SK-N-MC (cell line): ENCODE measurements around the gene ARHGAP9.

Source experiments
- DNase-seq: peaks from one replicate; pipeline ENCODE4 v3.0.0-alpha.2; 2011; ENCODE audit warnings: low read depth, low spot score
- H3K27ac ChIP-seq: fragments of 200-600 bp; sonication (generic); 2 replicates; pipeline ENCODE4 v1.5.1; 2016; ENCODE audit warnings: mixed run types
- H3K36me3 ChIP-seq: fragments of 200-600 bp; sonication (generic); 2 replicates; pipeline ENCODE4 v1.6.1; 2017; ENCODE audit warnings: antibody characterized with exemption, low read length, mixed read lengths; ENCODE audit not compliant: insufficient read depth
- H3K4me3 ChIP-seq: fragments of 200-600 bp; sonication (generic); 2 replicates; pipeline ENCODE4 v1.5.1; 2016
- H3K9ac ChIP-seq: fragments of 200-600 bp; sonication (generic); 2 replicates; pipeline ENCODE4 v1.8.0; 2017; ENCODE audit warnings: mixed run types, mixed read lengths; ENCODE audit not compliant: insufficient read length
- H3K9me3 ChIP-seq: fragments of 200-600 bp; sonication (generic); 2 replicates; pipeline ENCODE4 v1.6.1; 2017; ENCODE audit warnings: low read depth, mild to moderate bottlenecking, antibody characterized with exemption, low read length, moderate library complexity, mixed read lengths
- EZH2 ChIP-seq: fragments of 200-600 bp; sonication (generic); IDR thresholded peaks from one replicate; pipeline ENCODE4 v1.6.1; 2017; ENCODE audit warnings: antibody characterized with exemption
- FOXP2 ChIP-seq: optimal IDR thresholded peaks from 2 replicates; pipeline ENCODE3; 2011; ENCODE audit warnings: mild to moderate bottlenecking, moderate library complexity; ENCODE audit not compliant: insufficient read depth; ENCODE audit errors: extremely low read length, control extremely low read depth
- POLR2AphosphoS5 ChIP-seq: IDR thresholded peaks from 2 replicates; pipeline ENCODE4 v1.6.1; 2012; ENCODE audit warnings: mild to moderate bottlenecking, low read depth, low read length, borderline replicate concordance

Gene ARHGAP9

GRCh38 chr12:57464569-57464968 lies 15.1 kb downstream of the ARHGAP9 start:
- TF ChIP-seq FOXP2 (no peak), EZH2 (no peak), POLR2AphosphoS5 (no peak)
- Histone ChIP-seq H3K27ac (no peak overlapping the region), H3K36me3 (no peaks in the 10 kb centered on the region), H3K9me3 (no peaks in the 10 kb centered on the region), H3K4me3 (no peak overlapping the region), H3K9ac (no peak overlapping the region)
- no peak for DNase-seq

GRCh38 chr12:57462912-57463253 lies 16.8 kb downstream of the ARHGAP9 start:
- Histone ChIP-seq H3K36me3 (no peaks in the 10 kb centered on the region), H3K27ac (no peak overlapping the region), H3K4me3 (peak overlapping the region; percentile 88), H3K9ac (no peak overlapping the region), H3K9me3 (no peaks in the 10 kb centered on the region)
- no peak for TF ChIP-seq FOXP2
- TF ChIP-seq POLR2AphosphoS5: no peak; the same call in 1 of the 2 replicates
- no peak for TF ChIP-seq EZH2
- DNase-seq: no peak

GRCh38 chr12:57462251-57462911 lies 17.3 kb downstream of the ARHGAP9 start:
- no peaks in the 10 kb centered on the region for H3K36me3 ChIP-seq
- H3K4me3 ChIP-seq: peak overlapping the region; percentile 88
- DNase-seq: peak; percentile 66
- peak; percentile 50; the same call in 1 of the 2 replicates for TF ChIP-seq POLR2AphosphoS5
- TF ChIP-seq FOXP2: no peak
- no peaks in the 10 kb centered on the region for H3K9me3 ChIP-seq
- H3K9ac ChIP-seq: peak overlapping the region; percentile 65
- peak overlapping the region; percentile 88 for H3K27ac ChIP-seq

GRCh38 chr12:57461917-57462250 lies 17.8 kb downstream of the ARHGAP9 start:
- TF ChIP-seq EZH2: no peak
- TF ChIP-seq POLR2AphosphoS5: no peak
- TF ChIP-seq FOXP2: no peak
- peak overlapping the region; percentile 88 for H3K4me3 ChIP-seq
- H3K9ac ChIP-seq: peak overlapping the region; percentile 65
- no peak for DNase-seq
- H3K27ac ChIP-seq: peak overlapping the region; percentile 77
- no peaks in the 10 kb centered on the region for H3K36me3 ChIP-seq
- H3K9me3 ChIP-seq: no peaks in the 10 kb centered on the region

- DNase-seq: no peak
- no peaks in the 10 kb centered on the region for H3K36me3 ChIP-seq
- H3K4me3 ChIP-seq: peak overlapping the region; percentile 88
- TF ChIP-seq EZH2 (no peak), POLR2AphosphoS5 (no peak)
- peak overlapping the region; percentile 66 for H3K9ac ChIP-seq
- peak overlapping the region; percentile 77 for H3K27ac ChIP-seq
- H3K9me3 ChIP-seq: no peaks in the 10 kb centered on the region
Observed at GRCh38 chr12:57461276-57461916, 18.3 kb downstream of the ARHGAP9 start.

- no peak overlapping the region for H3K27ac ChIP-seq
- H3K9ac ChIP-seq: peak overlapping the region; percentile 66
- H3K9me3 ChIP-seq: no peaks in the 10 kb centered on the region
- no peaks in the 10 kb centered on the region for H3K36me3 ChIP-seq
- TF ChIP-seq EZH2 (no peak), FOXP2 (no peak), POLR2AphosphoS5 (no peak)
- no peak for DNase-seq
- peak overlapping the region; percentile 88 for H3K4me3 ChIP-seq
Observed at GRCh38 chr12:57460841-57461275, 18.8 kb downstream of the ARHGAP9 start.

- no peaks in the 10 kb centered on the region for H3K36me3 ChIP-seq
- no peak overlapping the region for H3K27ac ChIP-seq
- peak overlapping the region; percentile 88 for H3K4me3 ChIP-seq
- no peak for DNase-seq
- no peaks in the 10 kb centered on the region for H3K9me3 ChIP-seq
- no peak overlapping the region for H3K9ac ChIP-seq
- no peak for TF ChIP-seq EZH2
- TF ChIP-seq FOXP2: no peak
- TF ChIP-seq POLR2AphosphoS5: no peak
Observed at GRCh38 chr12:57460468-57460784, 19.2 kb downstream of the ARHGAP9 start.

GRCh38 chr12:57459750-57460467 lies 19.8 kb downstream of the ARHGAP9 start, which contains the start of gene GLI1:
GLI1 (plus strand) TSS chr12:57459785; CDS start chr12:57463692, 3,907 bp downstream.
- H3K27ac ChIP-seq: peak within 1 kb of the TSS; percentile 61

More at GRCh38 chr12:57459750-57460467, 19.8 kb downstream of the ARHGAP9 start, which contains the start of gene GLI1:
- Histone ChIP-seq H3K4me3 (peak within 1 kb of the TSS; percentile 88), H3K36me3 (no peaks in the 10 kb centered on the region), H3K9ac (peak within 1 kb of the TSS; percentile 58), H3K9me3 (no peaks in the 10 kb centered on the region)
- no peak for TF ChIP-seq EZH2
- TF ChIP-seq FOXP2: no peak
- TF ChIP-seq POLR2AphosphoS5: no peak
- DNase-seq: no peak
